Suppressor macrophage (primary cell): Measurements from ENCODE around the gene NF1.
"Not testable (repeated sequence)": the region's sequence is repeated elsewhere in the genome, so short reads cannot be mapped to it uniquely, and the experiment has no call there.

Source experiments
- DNase-seq, 4 experiments: peaks; one replicate each; pipeline ENCODE4 v3.0.0-alpha.2; 2020 to 2022

NF1 gene

GRCh38 chr17:31132977-31133376 is 38.2 kb downstream of the NF1 start:
- DNase-seq, result no peak

- DNase-seq, result no peak
Observed at GRCh38 chr17:31134576-31134975, 39.8 kb downstream of the NF1 start.

GRCh38 chr17:31136319-31136718 is 41.5 kb downstream of the NF1 start:
- DNase-seq, result no peak

- no peak for DNase-seq
Observed at GRCh38 chr17:31140111-31140510, 45.3 kb downstream of the NF1 start.

- DNase-seq, result no peak
Observed at GRCh38 chr17:31144428-31144827, 49.7 kb downstream of the NF1 start.

- no peak for DNase-seq
Observed at GRCh38 chr17:31144836-31145235, 50.1 kb downstream of the NF1 start.

- DNase-seq, result no peak
Observed at GRCh38 chr17:31147507-31148202, 52.9 kb downstream of the NF1 start.

- no peak for DNase-seq
Observed at GRCh38 chr17:31148205-31148604, 53.4 kb downstream of the NF1 start.

DNA sequence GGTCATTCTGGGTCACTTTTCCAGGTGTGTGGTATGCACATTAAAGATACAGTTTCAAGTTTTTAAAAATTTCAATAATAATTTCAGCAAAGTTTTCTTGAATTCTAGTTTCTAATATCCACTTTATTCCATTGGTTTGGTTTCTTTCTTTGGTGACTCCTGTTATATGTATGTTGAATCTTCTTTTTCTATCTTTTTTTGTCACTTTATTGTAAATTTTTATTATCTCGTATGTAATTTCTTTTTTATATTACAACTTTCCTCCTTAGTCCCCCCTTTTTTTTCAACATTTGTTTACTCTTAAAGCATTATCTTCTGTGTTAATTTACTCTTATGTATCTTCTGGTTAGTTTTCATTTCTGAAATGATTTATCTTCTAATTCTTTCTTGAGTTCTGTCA is 57.5 kb downstream of the NF1 start:
- DNase-seq, result no peak

DNA sequence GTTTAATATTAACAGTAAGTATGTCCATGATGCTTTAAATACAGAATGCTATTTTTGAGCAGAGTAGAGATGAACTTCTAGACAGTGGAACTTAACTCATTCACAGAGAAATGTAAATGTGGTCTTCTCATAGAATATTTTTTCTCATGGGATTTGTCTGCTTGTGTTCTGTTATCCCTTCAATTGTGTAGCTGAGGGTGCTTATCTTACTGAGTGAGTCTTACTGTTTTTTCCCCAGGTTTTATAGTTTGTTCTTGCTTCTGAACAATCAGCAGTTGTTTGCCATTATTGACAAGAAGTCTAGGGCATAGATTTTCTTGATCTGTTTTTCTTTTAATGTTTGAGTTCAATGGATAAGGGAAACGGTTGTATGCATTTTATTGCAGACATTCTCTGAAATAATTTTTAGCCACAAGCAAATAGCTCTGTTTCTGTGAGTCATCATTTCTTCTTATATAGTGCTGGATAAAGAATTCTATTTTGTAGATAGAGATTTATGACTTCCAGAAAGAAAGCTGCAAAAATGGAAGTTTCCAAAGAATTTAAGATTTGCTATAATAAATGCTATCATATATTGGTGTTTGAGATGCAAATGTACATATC is 60.5 kb downstream of the NF1 start:
- DNase-seq, result no peak

- no peak for DNase-seq
Observed at GRCh38 chr17:31156326-31156725, 61.5 kb downstream of the NF1 start.

GRCh38 chr17:31156864-31157263 is 62.1 kb downstream of the NF1 start:
- not testable (repeated sequence) for DNase-seq

DNA sequence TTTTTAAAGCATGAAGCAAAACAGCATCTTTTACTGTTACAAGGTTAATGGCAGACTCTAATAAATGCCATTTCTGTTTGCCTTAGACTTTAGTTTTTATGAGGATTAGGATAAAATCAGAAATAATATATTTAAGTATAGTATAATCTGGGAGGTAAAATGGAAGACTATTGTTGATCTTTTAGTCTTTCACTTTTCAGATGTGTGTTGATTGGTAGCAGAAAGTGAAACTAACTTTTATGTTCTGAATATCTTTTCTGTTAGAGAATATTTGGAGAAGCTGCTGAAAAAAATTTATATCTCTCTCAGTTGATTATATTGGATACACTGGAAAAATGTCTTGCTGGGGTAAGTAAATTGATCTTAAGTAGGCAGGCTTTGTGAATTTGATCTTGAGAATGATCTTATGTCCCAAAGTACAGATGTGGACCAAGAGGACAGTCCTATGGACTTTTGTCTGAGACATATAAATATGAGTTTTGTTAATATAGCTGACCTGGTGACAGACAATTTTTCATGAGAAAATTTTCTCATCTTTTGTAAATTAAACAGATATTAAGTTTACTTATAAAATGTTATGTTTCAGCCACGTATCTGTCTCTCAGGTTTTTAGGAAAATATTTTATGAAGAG is 64.1 kb downstream of the NF1 start:
- DNase-seq, result no peak

GRCh38 chr17:31163091-31163781 is 68.5 kb downstream of the NF1 start:
- DNase-seq, result no peak

- DNase-seq, result no peak
Observed at GRCh38 chr17:31167111-31167510, 72.3 kb downstream of the NF1 start.

DNA sequence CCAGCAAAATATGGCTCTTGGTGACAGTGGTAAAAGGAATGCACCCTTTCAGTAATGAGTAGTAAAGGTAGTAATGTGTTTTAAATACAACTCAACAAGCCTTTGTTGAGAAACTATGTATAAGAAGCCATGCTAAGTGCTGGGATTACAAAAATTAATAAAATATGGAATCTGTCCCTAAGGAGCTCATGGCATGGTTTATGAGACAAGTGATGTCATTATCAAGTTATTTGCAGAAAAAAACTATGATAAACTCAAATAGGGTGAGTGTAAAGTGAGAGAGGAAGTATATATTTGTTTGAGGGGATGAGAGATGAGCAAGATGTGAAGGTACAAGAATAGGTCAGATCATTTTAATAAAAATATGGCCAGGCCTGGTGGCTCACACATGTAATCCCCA is 76.9 kb downstream of the NF1 start:
- no peak for DNase-seq

GRCh38 chr17:31172388-31172787 is 77.6 kb downstream of the NF1 start:
- no peak for DNase-seq

GRCh38 chr17:31174215-31174614 is 79.4 kb downstream of the NF1 start:
- DNase-seq, result no peak

DNA sequence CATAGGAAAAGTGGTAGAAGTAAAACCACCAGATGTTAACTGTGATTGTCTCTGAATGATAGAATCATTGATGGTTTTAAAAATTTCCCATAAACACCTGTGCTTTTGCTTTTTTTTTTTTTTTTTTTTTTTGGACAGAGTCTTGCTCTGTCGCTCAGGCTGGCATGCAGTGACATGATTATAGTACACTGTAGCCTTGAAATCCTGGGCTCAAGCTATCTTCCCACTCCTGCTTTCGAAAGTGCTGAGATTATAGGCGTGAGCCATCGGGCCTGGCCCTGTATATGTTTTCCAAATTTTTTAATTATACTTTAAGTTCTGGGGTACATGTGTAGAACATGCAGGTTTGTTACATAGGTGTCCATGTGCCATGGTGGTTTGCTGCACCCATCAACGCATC is 80.5 kb downstream of the NF1 start:
- DNase-seq, result no peak

- not testable (repeated sequence) for DNase-seq
Observed at GRCh38 chr17:31176143-31176542, 81.4 kb downstream of the NF1 start.

- not testable (repeated sequence) for DNase-seq
Observed at GRCh38 chr17:31178951-31179350, 84.2 kb downstream of the NF1 start.

DNA sequence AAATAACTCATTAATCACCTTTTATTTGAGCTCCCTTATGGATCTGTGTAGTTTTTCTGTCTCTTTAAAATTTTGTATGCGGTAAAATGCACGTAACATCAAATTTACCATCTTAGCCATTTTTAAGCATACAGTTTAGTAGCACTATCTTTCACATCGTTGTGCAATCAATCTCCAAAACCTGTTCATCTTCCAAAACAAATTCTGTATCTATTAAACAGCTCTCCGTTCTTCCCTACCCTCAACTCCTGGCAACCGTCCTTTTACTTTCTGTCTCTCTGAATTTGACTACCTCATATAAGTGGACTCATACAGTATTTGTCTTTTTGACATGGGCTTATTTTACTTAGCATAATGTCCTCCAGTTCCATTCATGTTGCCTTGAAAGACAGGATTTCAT is 100.5 kb downstream of the NF1 start:
- DNase-seq, result no peak

DNA sequence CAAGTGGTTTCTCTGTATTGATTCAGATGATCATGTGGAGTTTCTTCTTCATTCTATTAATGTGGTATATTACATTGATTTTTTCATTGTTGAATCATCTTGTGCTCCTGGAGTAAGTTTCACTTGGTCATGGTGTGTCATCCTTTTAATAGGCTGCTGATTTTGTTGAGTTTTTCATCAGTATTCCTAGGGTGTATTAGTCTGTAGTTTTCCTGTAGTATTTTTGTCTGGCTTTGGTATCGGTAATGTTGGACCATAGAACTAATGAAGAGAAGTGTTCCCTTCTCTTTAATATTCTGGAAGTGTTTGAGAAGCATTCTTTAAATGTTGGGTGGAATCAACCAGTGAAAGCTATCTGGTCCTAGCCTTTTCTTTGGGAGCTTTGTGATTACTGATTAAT is 103.2 kb downstream of the NF1 start:
- DNase-seq, result no peak

GRCh38 chr17:31198666-31199065 is 103.9 kb downstream of the NF1 start:
- DNase-seq, result not testable (repeated sequence)
